SHP77 (cell line): ENCODE data around the gene GNL2.
A peak's percentile ranks its signal among the peaks of the same experiment; 100 is the strongest.
"Not testable (repeated sequence)": the region's sequence is repeated elsewhere in the genome, so short reads cannot be mapped to it uniquely, and the experiment has no call there.

Experiments used
- DNase-seq, 2 experiments: peaks; one replicate each; lab custom pipeline; 2025; lab: John Stamatoyannopoulos, UW

The GNL2 gene

DNA sequence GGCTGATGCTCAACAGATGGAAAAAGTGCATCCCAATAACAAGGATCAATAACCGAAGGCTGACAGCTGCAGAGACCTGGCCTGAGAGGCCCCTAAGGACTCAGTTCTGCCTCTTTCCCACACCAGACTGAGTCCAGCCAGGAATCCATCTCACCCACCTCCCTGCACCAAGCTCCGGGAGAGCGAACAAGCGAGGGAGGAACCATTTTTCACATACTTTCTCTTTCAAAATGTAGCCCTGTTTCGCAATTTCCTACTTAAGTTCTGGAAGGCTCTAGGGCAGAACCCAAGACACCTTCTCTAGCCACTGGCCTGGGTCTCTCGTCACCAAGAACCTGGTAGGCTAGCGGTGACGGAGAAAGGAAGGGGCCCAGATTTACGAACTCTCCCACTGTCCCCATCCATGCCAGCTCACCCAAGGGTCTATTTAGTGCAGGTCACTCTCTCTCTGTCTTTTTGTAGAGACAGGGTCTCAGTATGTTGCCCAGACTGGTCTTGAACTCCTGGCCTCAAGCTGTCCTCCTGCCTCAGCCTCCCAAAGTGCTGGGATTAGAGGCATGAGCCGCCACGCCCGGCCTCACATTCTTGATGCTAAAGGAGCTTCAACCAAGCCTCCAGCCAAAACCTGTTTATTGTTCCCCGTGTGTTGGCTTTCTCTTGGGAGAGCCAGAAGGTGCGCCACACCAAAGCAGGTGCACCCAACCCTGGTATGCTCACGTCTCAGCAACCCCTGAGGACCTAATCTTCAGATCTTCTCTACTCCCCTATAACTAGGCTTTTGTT is 10.9 kb upstream of the GNL2 start:
- no peak for DNase-seq

DNA sequence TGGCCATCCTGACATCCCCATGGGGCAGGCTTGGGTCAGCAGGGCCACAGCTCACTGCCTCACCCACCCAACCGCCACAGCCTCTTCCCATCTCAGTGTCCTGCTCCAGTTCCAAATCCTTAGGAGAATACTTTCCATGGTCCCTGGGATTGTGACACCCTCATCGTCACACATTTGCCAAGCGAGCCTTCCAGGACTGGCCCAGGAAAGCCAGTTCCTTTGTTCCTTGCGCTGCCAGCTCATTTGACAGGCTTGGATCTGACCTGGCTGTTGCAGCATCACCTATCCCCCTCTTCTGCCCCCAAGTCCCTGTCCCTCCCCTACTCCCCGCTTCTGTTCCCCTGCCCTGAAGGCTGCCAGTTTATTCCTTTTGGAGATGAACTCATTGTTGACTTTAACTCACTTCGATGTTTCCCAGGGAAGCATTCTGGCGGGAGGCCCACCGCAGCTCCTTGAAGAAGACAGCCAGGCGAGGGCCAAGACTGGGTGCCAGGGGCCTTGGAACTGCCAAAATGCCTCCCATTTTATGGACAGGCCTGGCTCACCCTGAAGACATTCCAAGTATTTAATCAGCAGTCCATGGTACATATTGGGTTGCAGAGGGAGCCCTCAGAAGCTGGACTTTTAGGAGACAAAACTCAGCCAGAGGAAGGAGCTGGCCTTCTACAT is 10.2 kb upstream of the GNL2 start:
- no peak for DNase-seq

DNA sequence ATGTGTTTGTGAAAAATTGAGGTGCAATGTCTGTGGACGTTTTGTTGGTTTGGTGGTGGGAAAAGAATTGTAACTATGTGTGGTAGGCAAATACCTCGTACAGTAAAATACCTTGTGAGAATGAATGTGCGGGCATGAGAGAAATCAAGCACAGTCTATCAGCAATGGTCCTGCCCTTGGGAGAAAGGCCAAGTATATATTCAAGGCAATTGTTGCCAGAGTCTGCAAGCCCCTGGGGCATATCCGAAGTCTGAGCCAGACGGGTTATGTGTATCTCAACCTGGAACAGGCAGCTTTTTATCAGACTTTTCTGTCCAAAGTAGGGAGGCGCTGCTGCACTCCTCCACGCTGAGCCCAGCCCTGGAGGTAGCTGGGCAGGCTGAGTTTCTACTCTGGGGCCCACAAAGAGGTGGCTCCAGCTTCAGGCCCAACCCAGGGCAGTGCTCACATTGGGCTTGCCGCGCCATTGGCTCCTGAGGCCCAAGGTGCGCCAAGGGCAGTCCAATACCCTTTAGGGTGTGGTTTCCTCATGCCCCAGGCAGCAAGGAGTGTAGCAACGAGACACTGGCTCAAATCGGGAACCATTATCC is 9.4 kb upstream of the GNL2 start:
- no peak for DNase-seq

DNA sequence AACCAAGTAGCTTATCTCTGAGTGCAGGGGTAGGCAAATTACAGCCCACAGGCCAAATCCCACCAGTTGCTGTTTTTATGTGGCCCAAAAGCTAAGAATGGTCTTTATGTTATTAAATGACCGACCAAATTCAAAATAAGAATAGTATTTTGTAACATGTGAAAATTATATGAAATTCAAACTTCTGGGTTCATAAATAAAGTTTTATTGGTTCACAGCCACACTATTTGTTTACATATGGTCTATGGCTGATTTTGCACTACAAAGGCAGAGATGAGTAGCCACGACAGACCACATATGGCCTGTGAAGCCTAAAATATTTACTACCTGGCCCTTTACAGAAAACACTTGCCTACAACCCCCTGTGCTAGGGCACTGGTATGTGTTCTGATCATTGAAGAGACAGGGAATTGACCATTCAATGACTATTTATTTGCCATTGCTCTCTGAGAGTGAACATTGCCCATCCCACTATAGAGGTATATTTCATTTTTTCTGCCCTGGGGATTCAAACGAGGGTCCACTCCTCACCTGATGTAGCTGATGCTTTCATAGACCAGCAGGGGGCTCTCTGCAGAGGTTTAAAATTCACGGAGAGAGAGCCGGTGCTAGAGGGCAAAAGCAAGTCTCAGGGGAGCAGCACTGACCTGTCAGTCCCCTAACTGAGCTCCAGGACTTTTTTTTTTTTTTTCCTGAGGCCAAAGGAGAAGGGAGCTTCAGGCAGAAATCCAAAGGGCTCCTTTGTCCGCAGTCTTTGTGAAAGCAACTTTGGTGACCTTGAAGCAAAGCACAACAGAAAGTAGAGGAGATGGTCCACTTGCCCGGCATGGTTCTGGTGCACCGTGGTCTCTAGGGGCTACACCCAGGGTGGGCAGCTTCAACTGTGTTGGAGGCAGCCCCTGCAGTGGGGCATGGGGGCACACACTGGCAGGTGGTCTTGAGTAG is 7.3 kb upstream of the GNL2 start:
- DNase-seq = peak; percentile 39 to 65

DNA sequence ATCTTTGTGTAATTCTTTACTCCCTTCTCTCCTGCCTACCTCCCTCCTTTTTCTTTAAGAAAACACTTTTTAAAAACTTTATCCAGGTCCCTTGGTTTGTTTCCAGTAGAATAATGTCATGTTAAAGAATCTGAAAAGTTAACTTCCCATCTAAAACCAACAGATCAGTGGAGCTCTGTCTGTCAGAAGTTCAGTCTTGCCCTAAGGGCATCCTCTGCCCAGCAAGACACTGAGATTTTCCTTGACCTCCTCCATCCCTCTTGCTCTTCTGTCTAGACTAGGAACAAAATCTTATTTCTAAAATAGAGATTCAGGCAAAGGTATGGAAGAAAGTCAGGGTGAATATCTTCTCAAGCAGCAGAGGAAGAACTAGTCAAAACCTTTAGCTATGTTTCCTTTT is 5.7 kb upstream of the GNL2 start:
- no peak for DNase-seq

DNA sequence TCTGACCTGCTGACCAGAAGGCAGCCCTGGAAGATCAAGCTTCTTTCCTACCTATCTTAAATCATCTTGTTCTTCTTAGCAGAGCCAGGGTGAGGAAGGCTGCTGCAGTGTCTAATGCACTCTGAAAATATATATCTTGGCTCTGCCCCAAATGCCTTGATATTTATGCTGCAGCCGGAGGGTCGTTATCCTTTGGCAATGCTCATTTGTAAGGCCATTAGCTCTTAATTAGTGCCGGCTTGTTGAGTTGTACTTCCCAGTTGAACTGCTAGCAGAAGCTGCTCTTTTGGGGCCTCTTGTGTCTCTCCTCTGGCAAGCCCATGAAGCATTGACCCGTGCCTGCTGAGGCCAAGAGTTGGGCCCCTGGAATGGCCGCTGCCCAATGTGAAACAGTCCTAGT is 4.2 kb upstream of the GNL2 start:
- no peak for DNase-seq

DNA sequence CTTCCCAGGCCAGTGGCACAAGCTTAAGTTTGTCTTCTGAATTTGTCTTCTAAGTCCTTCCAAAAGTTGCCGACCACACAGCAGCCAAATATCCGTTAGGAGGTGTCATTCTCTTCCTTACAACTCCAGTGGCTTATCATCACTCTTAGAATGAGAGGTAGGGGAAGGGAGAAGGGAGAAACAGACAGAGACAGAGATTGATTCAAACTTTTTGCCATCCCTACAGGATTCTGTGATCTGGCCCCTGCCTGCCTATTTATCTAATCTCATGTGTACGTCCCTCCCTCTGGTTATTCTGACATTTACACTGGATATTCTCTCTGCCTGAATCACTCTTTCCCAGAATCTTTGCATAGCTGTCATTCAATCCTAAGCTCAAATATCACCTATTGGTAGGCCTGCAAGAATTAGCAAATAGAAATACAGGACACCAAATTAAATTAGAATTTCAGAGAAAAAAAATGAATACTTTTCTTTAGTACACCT is 488 bp upstream of the GNL2 start:
- DNase-seq = no peak

DNA sequence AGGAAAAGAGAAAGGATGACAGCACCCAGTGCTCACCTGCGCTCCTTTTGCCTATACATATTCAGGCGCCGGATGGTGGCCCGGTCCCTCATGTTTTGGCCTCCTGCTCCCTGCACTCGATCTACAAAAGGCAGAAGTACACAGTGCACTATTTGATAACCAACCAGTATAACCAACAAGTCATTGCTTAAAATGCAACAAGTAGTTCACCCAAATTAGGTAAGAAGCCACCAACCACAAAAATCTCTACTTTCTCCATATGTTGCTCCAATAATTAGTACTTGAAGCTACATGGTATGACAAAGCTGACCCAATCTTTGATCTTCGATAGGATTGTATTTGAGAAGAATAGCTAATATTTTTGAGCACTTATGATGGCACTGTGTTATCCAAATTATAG is 2.0 kb downstream of the GNL2 start:
- no peak for DNase-seq

DNA sequence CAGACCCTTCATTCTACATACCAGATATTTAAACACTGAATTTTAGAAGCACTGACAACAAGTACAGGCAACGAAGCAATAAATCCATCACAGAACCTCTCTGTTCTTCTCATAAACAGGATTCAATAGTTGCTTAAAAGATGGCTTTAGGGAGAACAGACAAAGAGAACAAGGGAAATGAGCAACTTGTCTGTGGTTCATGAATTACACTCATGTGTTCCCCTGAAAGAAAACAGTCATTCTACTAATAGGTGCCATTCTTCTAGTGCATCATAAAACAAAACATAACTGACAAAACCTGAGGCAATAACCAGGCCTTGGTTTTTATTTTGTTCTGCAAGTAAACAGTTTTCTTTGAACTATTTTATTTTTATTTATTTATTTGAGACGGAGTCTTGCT is 6.8 kb downstream of the GNL2 start:
- no peak for DNase-seq

DNA sequence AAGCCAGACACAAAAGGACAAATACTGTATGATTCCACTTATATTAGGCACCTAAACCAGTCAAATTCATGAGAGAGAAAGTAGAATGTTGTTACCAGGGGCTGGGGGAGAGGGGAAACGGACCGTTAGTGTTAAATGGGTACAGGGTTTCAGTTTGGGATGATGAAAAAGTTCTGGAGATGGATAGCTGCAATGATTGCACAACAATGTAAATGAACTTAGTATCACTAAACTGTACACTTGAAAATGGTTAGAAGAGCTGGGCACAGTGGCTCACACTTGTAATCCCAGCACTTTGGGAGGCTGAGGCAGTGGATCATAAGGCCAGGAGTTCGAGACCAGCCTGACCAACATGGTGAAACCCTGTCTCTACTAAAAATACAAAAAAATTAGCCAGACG is 11.2 kb downstream of the GNL2 start:
- DNase-seq = not testable (repeated sequence)

DNA sequence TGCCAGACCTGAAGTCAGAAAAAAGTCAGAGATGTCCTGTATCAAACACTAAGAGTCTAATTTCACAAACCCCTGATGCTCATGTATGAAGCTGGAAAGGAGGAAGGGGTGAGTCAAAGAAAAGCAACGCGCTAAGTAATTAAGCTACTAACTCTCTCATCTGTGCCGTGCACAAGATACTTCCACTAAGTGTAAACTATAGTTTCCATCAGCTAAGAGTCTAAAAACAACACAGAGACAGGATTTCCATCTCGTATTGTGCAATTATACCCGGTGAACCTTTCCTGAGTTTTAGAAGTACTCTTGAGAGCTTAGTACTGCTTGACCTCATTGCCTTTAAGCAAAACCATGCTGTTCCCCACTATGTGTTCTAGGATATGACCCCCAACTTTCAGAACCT is 20.0 kb downstream of the GNL2 start:
- DNase-seq = no peak

DNA sequence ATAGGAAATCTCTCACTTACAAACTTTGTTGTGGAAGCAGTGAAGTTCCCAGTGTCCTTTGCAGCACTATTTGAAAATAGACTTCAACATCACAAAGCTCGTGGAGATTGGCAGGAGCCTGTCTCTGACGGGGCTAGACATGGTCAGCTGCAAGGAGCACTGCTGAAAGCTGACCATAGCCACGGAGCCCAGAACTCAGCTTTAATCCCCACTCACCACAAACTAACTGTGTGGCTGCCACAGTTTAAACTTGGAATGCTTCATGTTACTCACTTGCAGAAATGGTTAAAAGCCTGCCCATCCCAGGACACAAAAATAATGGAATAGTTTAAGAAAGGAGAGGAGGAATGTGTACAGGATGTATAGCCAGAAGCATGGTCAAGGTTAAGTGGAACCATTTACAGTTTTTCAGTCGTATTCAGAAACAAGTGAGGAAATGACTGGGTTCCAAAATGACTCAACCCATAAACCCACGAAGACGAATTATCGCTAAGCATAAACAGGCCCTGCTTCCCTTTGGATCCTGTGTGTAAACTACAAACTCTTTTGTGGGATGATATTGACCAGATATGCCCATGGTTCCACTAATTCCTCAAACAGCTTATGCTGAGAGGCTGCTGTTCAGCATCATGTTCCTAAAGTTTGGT is 20.8 kb downstream of the GNL2 start:
- no peak for DNase-seq

DNA sequence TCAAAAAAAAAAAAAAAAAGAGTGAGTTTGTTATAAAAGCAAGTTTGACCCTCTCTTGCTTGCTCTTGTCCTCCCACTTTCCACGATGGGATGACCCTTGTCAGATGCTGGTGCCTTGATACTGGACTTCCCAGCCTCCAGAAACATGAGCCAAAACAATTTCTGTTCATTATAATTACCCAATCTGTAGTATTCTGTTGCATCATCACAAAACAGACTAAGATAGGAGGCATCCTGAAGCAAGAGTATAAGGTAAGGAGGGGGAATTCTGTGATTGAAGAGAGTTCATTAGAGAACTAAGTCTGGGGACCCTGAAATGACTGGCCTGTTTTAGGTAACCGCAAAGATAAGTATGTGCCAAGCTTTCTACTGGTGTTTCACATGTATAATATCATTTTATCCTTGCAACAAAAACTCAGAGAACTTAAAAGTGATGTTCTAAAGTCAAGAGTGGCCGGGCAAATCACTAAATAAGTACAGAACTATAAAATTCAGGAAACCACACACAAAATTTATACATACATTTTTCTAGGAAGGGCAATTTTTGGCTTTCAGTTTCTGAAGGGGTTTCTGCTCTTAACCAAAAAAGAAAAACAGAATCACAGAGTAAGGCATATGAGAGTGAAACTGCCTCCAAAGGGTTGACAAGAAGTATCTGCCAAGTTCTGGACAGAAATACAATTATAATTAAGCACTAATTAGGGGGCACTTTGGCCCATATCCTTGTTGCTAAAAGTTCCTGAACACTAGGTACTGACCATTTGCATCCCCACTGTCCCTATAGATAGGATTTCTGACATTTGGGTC is 25.0 kb downstream of the GNL2 start:
- no peak for DNase-seq

DNA sequence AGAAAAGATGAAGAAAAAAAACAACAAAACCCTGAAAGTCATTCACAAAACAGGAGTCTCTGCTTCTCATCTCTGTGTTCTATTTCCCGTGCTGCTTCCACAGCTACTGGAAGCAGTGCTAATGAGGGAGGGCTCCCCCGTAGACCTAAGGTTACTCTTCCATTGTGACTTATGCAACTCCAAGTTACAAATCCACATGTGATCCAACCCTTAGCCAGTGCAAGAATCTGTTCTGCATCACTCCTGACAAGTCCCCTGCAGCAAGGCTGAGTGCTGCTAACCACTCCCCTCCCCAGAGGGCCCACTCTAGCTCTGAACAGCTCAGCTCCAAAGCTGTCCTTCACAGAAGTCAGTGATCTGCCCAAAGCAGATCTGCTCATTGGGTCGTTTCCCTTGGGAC is 28.7 kb downstream of the GNL2 start:
- DNase-seq = no peak

DNA sequence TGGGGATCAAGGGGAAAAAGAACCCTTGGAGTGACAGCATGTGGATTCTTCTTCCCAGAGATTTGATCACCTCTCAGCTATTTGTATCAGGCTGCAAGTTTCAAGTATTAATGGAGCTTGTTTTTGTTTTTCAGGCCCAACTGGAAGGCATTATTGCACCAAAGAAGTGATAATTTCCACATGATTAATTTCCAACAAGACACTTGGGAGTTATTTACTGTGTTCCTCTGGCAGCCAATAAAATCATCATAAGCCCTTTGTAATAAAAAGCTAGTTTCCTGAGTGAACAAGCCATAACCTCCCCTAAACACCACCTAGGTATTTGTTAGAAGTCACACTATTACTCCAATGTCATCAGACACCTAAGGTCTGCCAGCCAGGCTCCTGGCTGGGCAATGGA is 30.8 kb downstream of the GNL2 start:
- DNase-seq = no peak

DNA sequence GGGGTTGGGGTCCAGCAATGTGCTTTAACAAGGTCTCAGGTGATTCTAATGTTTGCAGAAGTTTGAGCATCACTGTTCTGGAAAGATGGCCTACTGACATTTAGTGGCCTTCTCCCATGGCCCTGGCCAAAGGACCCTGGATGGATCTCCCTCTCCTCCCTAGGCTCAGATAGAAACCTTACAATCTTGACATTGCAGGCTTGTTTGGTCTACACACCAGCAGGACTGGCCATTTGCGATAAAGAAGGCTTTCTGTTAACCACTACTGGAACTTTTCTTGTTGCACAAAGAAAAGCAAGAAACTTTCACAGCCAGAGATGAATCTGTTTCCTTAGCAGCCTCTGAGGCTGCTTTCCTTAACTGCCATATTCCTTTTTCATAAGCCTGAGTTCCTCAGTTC is 32.8 kb downstream of the GNL2 start:
- DNase-seq = no peak

DNA sequence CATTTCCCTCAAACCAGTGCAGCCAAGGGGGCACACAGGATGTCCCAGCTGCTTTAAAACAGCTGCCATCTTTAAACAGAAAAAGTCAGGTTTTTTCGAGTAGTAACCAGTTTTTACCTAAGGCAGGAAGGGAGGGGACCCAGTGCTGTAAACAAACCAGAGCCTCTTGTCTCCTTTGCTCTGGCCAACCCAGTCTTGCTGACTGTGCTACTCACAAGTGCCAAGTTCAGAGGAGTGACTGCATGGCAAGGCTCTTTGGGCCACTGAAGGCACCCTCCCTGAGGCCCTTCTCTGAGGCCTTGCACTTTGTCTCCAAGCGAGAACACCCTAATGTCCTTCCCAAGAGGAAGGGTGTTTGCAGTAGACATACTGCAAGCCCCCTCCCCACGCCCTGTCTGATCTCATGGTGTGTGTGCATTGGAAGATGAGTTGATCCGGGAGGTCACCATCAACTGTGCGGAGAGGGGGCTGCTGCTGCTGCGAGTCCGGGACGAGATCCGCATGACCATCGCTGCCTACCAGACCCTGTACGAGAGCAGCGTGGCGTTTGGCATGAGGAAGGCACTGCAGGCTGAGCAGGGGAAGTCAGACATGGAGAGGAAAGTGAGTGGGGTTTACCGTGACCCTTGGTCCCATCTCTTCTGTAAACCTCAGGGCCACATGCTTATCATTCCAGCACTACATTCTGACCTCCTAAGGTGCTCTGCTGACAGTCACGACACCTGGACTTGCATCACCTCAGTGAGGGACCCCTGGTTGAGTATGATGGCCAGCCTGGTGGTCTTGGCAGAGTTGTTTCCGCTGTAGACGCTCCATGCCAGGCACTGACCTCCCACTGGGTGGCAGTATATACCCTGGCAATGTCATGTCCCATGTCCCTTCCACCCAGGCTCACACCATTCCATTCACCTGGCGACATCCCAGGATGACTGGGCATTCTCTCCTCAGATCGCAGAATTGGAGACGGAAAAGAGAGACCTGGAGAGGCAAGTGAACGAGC is 34.3 kb downstream of the GNL2 start:
- peak; percentile 27 to 28 for DNase-seq

DNA sequence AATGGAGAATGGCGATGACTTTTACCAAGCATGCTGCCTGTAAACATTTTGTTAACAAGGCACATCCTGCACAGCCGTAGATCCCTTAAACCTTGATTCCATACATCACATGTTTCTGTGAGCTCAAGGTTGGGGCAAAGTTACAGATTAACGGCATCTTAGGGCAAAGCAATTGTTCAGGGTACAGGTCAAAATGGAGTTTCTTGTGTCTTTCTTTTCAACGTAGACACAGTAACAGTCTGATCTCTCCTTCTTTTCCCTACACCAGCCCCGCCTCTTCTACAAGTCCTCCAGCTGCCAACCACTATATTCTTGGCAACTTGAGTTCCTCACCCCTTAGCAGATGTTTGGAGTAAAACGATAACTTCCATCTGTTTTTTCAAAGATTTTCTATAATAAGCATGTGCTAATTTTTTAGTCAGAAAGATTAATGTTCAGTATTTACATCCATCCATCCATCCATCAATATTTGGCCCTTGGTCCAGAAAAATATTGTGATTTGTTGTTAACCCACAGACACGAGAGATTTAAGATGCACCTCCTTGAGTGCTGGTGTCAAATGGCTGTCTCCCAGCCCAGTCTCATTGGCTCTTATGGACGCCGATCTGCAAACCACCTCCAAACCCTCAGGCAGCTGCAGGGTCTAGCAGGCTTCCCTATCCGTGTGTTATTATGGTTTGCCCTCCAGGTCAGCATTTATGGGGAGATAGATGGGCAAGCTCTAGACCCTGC is 35.2 kb downstream of the GNL2 start:
- DNase-seq = no peak

DNA sequence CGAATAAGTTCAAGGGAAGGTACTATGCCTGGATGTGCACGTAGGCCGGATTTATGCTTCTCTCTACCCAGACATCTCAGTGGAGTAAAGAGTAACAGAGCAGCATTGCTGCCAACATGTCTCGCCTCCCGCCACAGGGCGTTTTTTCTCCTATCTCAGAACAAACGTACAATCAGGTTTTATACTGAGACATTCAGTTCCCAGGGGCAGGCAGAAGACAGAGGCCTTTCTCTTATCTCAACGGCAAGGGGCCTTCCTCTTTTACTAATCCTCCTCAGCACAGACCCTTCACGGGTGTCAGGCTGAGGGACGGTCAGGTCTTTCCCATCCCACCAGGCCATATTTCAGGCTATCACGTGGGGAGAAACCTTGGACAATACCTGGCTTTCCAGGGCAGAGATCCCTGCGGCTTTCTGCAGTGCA is 35.8 kb downstream of the GNL2 start:
- DNase-seq = not testable (repeated sequence)
